CD4-positive, alpha-beta T cell (primary cell): ENCODE results near the gene LLGL2. TPM values are rescaled to one million over a fixed set of nuclear protein-coding genes. Genes with fewer than 3 reads are reported as not detected.

ENCODE experiments used
- ATAC-seq: fragments of 200-7000 bp; cut with Tn5 transposase; one replicate; pipeline ENCODE4 v1.10.0; 2022; ENCODE audit warnings: mild to moderate bottlenecking; ENCODE audit not compliant: poor library complexity
- CTCF ChIA-PET: fragments of 350-600 bp; sonication (Branson Sonifier 250); formaldehyde crosslinking; loops from one replicate; lab custom pipeline; 2021; ENCODE audit warnings: antibody characterized with exemption, inconsistent platforms; lab: Charles Lee
- POLR2A ChIA-PET: fragments of 350-600 bp; sonication (Branson Sonifier 250); formaldehyde crosslinking; loops from one replicate; lab custom pipeline; 2021; ENCODE audit warnings: antibody characterized with exemption, inconsistent platforms; lab: Charles Lee
- DNase-seq, 14 experiments: peaks; one replicate each; pipeline ENCODE4 v3.0.0-alpha.2; 2013 to 2020; ENCODE audit warnings: mixed read lengths in 2 of 14
- H3K27ac ChIP-seq, 2 donors: one replicate each; pipeline versions ENCODE4 v1.5.1 to v1.7.0; 2013; ENCODE audit warnings: low read length in 2 of 2, low read depth in 1 of 2, mild to moderate bottlenecking in 1 of 2
- H3K27me3 ChIP-seq, 2 experiments: 1 replicate in 1 of 2; 2 replicates in 1 of 2; pipeline versions ENCODE4 v1.6.1 to v1.7.0; 2013; ENCODE audit warnings: low read length in 2 of 2, control low read depth in 1 of 2, mild to moderate bottlenecking in 1 of 2, moderate library complexity in 1 of 2; ENCODE audit not compliant: insufficient read depth in 2 of 2, control insufficient read depth in 1 of 2
- H3K36me3 ChIP-seq: one replicate; pipeline ENCODE4 v1.6.1; 2013; ENCODE audit warnings: low read length, control low read depth; ENCODE audit not compliant: insufficient read depth
- H3K4me1 ChIP-seq: one replicate; pipeline ENCODE4 v1.6.1; 2013; ENCODE audit warnings: low read length, control low read depth; ENCODE audit not compliant: insufficient read depth
- H3K4me3 ChIP-seq: one replicate; pipeline ENCODE4 v1.5.1; 2013; ENCODE audit warnings: mild to moderate bottlenecking, low read length, moderate library complexity
- H3K9me3 ChIP-seq, 2 experiments: 1 replicate in 1 of 2; 2 replicates in 1 of 2; pipeline versions ENCODE4 v1.6.1 to v1.7.0; 2013; ENCODE audit warnings: low read length in 2 of 2, mild to moderate bottlenecking in 2 of 2, control low read depth in 1 of 2, moderate library complexity in 1 of 2; ENCODE audit not compliant: control insufficient read depth in 1 of 2, insufficient read depth in 1 of 2
- H3K27ac Mint-ChIP-seq: one replicate; pipeline ENCODE4 v1.8.0; 2020; ENCODE audit warnings: mixed read lengths
- H3K27me3 Mint-ChIP-seq: one replicate; pipeline ENCODE4 v1.8.0; 2021; ENCODE audit warnings: mixed read lengths
- H3K36me3 Mint-ChIP-seq: one replicate; pipeline ENCODE4 v1.8.0; 2021; ENCODE audit warnings: low read depth, mixed read lengths
- H3K4me1 Mint-ChIP-seq: one replicate; pipeline ENCODE4 v1.8.0; 2021; ENCODE audit warnings: low read depth, mixed read lengths
- H3K4me3 Mint-ChIP-seq: one replicate; pipeline ENCODE4 v1.8.0; 2020; ENCODE audit warnings: mild to moderate bottlenecking, mixed read lengths
- H3K9me3 Mint-ChIP-seq: one replicate; pipeline ENCODE4 v1.8.0; 2020; ENCODE audit warnings: mixed read lengths
- CTCF ChIP-seq: fragments of 200-600 bp; IDR thresholded peaks from one replicate; pipeline ENCODE4 v1.8.0; 2022; ENCODE audit warnings: antibody characterized with exemption, mild to moderate bottlenecking
- intact Hi-C, 2 experiments: fragments of 100-400 bp; cut with DNase I in 1 of 2; cut with micrococcal nuclease in 1 of 2; formaldehyde crosslinking; loops; one replicate each; pipeline versions ENCODE4 v1.15.1 to v1.9.0; 2023 to 2025; cut with DNase I, micrococcal nuclease
- total RNA-seq, 174 experiments: library from RNA in 2 of 174; stranded (reverse) in 2 of 174; gene quantifications; one replicate each; pipeline ENCODE4 v1.2.3 and lab custom pipeline; 2021 to 2026

Gene LLGL2
- total RNA-seq, 2 experiments from 2014 or later: 31.2 to 34.2 TPM

- H3K27me3 ChIP-seq: no peaks in the 10 kb centered on the region
- Mint-ChIP-seq H3K27ac (no peak overlapping the region), H3K4me3 (no peak overlapping the region), H3K27me3 (no peaks in the 10 kb centered on the region), H3K9me3 (no peaks in the 10 kb centered on the region), H3K4me1 (no peaks in the 10 kb centered on the region), H3K36me3 (peaks cover 11% of the 10 kb centered on the region)
- H3K27ac ChIP-seq: no peak overlapping the region
- no peak overlapping the region for H3K4me3 ChIP-seq
- ChIA-PET CTCF (no interaction called here), POLR2A (no interaction called here)
- ATAC-seq (no peak), DNase-seq (no peak)
- intact Hi-C loops: no loop called here
- H3K9me3 ChIP-seq: no peaks in the 10 kb centered on the region
- no peaks in the 10 kb centered on the region for H3K4me1 ChIP-seq
- TF ChIP-seq CTCF: no peak
- peaks cover 26% of the 10 kb centered on the region for H3K36me3 ChIP-seq
Observed at GRCh38 chr17:75558666-75559530, 33.4 kb downstream of the LLGL2 start.

- Mint-ChIP-seq H3K4me1 (no peaks in the 10 kb centered on the region), H3K36me3 (peaks cover 11% of the 10 kb centered on the region), H3K9me3 (no peaks in the 10 kb centered on the region), H3K27ac (no peak overlapping the region), H3K4me3 (no peak overlapping the region), H3K27me3 (no peaks in the 10 kb centered on the region)
- Histone ChIP-seq H3K27me3 (no peaks in the 10 kb centered on the region), H3K9me3 (no peaks in the 10 kb centered on the region), H3K4me3 (no peak overlapping the region), H3K4me1 (no peaks in the 10 kb centered on the region), H3K36me3 (peaks cover 30% of the 10 kb centered on the region), H3K27ac (no peak overlapping the region)
- CTCF ChIA-PET: no interaction called here
- DNase-seq (no peak), ATAC-seq (no peak)
- intact Hi-C loops: no loop called here
- POLR2A ChIA-PET: no interaction called here
- no peak for TF ChIP-seq CTCF
Observed at GRCh38 chr17:75559958-75560533, 34.5 kb downstream of the LLGL2 start.

GRCh38 chr17:75561927-75562603 is 36.6 kb downstream of the LLGL2 start:
- POLR2A ChIA-PET: no interaction called here
- CTCF ChIA-PET: no interaction called here
- H3K4me3 Mint-ChIP-seq: no peak overlapping the region
- no peak overlapping the region for H3K27ac Mint-ChIP-seq
- DNase-seq: no peak
- no peaks in the 10 kb centered on the region for H3K4me1 ChIP-seq
- H3K9me3 ChIP-seq: no peaks in the 10 kb centered on the region
- ATAC-seq: no peak
- H3K9me3 Mint-ChIP-seq: no peaks in the 10 kb centered on the region
- H3K27ac ChIP-seq: no peak overlapping the region
- intact Hi-C loops: no loop called here
- no peaks in the 10 kb centered on the region for H3K27me3 Mint-ChIP-seq
- H3K27me3 ChIP-seq: no peaks in the 10 kb centered on the region
- H3K4me3 ChIP-seq: no peak overlapping the region
- no peak for TF ChIP-seq CTCF
- peaks cover 44% of the 10 kb centered on the region for H3K36me3 ChIP-seq
- no peaks in the 10 kb centered on the region for H3K4me1 Mint-ChIP-seq
- peaks cover 23% of the 10 kb centered on the region for H3K36me3 Mint-ChIP-seq
